ENCODE results near the gene PHYH.

Gene PHYH

GRCh38 chr10:13346283-13347042, 46.6 kb upstream of the PHYH start:
- no peak for TF ChIP-seq CTCF (IDR thresholded peaks at IDR 0.05; ENCODE audit: poor library complexity, severe bottlenecking)
- Histone ChIP-seq H3K27ac (ENCODE audit: poor library complexity, severe bottlenecking) (peak overlapping the region; percentile 88), H3K4me1 (ENCODE audit: insufficient read depth, poor library complexity, severe bottlenecking) (no peaks in the 10 kb centered on the region), H3K27me3 (ENCODE audit: insufficient read depth, poor library complexity, severe bottlenecking) (no peaks in the 10 kb centered on the region), H3K36me3 (ENCODE audit: low read depth) (peaks cover 28% of the 10 kb centered on the region), H3K9me3 (ENCODE audit: severe bottlenecking) (no peaks in the 10 kb centered on the region), H3K4me3 (ENCODE audit: severe bottlenecking) (peak overlapping the region; percentile 100)
- DNase-seq (ENCODE audit: low spot score) (no peak), ATAC-seq (ENCODE audit: low read depth) (no peak)

- Histone ChIP-seq H3K27me3 (ENCODE audit: insufficient read depth, poor library complexity, severe bottlenecking) (no peaks in the 10 kb centered on the region), H3K36me3 (ENCODE audit: low read depth) (peaks cover 79% of the 10 kb centered on the region), H3K4me1 (ENCODE audit: insufficient read depth, poor library complexity, severe bottlenecking) (no peaks in the 10 kb centered on the region), H3K27ac (ENCODE audit: poor library complexity, severe bottlenecking) (no peak overlapping the region), H3K9me3 (ENCODE audit: severe bottlenecking) (no peaks in the 10 kb centered on the region), H3K4me3 (ENCODE audit: severe bottlenecking) (no peak overlapping the region)
- TF ChIP-seq CTCF (IDR thresholded peaks at IDR 0.05; ENCODE audit: poor library complexity, severe bottlenecking): no peak
- ATAC-seq (ENCODE audit: low read depth) (no peak), DNase-seq (ENCODE audit: low spot score) (no peak)
Observed at GRCh38 chr10:13340626-13341376, 40.9 kb upstream of the PHYH start.

- Histone ChIP-seq H3K4me1 (ENCODE audit: insufficient read depth, poor library complexity, severe bottlenecking) (no peaks in the 10 kb centered on the region), H3K4me3 (ENCODE audit: severe bottlenecking) (no peak overlapping the region), H3K27ac (ENCODE audit: poor library complexity, severe bottlenecking) (no peak overlapping the region), H3K9me3 (ENCODE audit: severe bottlenecking) (no peaks in the 10 kb centered on the region), H3K36me3 (ENCODE audit: low read depth) (peaks cover 83% of the 10 kb centered on the region), H3K27me3 (ENCODE audit: insufficient read depth, poor library complexity, severe bottlenecking) (no peaks in the 10 kb centered on the region)
- TF ChIP-seq CTCF (IDR thresholded peaks at IDR 0.05; ENCODE audit: poor library complexity, severe bottlenecking): no peak
- no peak for DNase-seq (ENCODE audit: low spot score)
- ATAC-seq (ENCODE audit: low read depth): no peak
Observed at GRCh38 chr10:13340068-13340467, 40.2 kb upstream of the PHYH start.

GRCh38 chr10:13338390-13339110, 38.7 kb upstream of the PHYH start:
- Histone ChIP-seq H3K27me3 (ENCODE audit: insufficient read depth, poor library complexity, severe bottlenecking) (no peaks in the 10 kb centered on the region), H3K36me3 (ENCODE audit: low read depth) (peaks cover 82% of the 10 kb centered on the region), H3K4me1 (ENCODE audit: insufficient read depth, poor library complexity, severe bottlenecking) (no peaks in the 10 kb centered on the region), H3K9me3 (ENCODE audit: severe bottlenecking) (no peaks in the 10 kb centered on the region), H3K4me3 (ENCODE audit: severe bottlenecking) (no peak overlapping the region), H3K27ac (ENCODE audit: poor library complexity, severe bottlenecking) (no peak overlapping the region)
- TF ChIP-seq CTCF (IDR thresholded peaks at IDR 0.05; ENCODE audit: poor library complexity, severe bottlenecking): no peak
- DNase-seq (ENCODE audit: low spot score): no peak
- ATAC-seq (ENCODE audit: low read depth): no peak

Data from RWPE2 (cell line).